SK-N-SH (cell line): ENCODE results near the gene COPZ1. TPM values are rescaled to one million over a fixed set of nuclear protein-coding genes. Genes with fewer than 3 reads are reported as not detected.

ENCODE experiments used
- CTCF ChIA-PET: fragments of 300-600, 350-600 bp; formaldehyde crosslinking; extraction: SDS; loops from one replicate; lab custom pipeline; 2021; lab: Yijun Ruan, JAX
- POLR2A ChIA-PET: fragments of 350-600 bp; sonication (Branson Sonifier 250); formaldehyde crosslinking; extraction: SDS; loops from one replicate; lab custom pipeline; 2020; ENCODE audit warnings: antibody characterized with exemption, inconsistent platforms; lab: Yijun Ruan, JAX
- DNase-seq: peaks from one replicate; pipeline ENCODE4 v3.0.0; 2012
- H2AFZ ChIP-seq: fragments of 200-600 bp; sonication (generic); 2 replicates; pipeline ENCODE4 v1.8.1; 2016; ENCODE audit warnings: antibody characterized with exemption, mild to moderate bottlenecking, low read depth
- H3F3A ChIP-seq: fragments of 200-600 bp; sonication (generic); replicated peaks from 2 replicates; pipeline ENCODE3; 2016; ENCODE audit warnings: antibody characterized with exemption, mild to moderate bottlenecking; ENCODE audit not compliant: insufficient read depth
- H3K27ac ChIP-seq, 2 experiments: fragments of 200-500 bp in 1 of 2; fragments of 200-600 bp in 1 of 2; sonication (Bioruptor generic) in 1 of 2; sonication (generic), shearing (Covaris generic) in 1 of 2; 2 replicates each; pipeline versions ENCODE4 v1.5.1 to v1.6.1; 2014 to 2016; ENCODE audit warnings: low read depth in 2 of 2, inconsistent platforms in 1 of 2, low read length in 1 of 2, mild to moderate bottlenecking in 1 of 2, mixed read lengths in 1 of 2
- H3K27me3 ChIP-seq: fragments of 200-600 bp; sonication (generic), shearing (Covaris generic); 2 replicates; pipeline ENCODE4 v1.6.1; 2016; ENCODE audit warnings: mixed run types; ENCODE audit not compliant: insufficient read depth
- H3K36me3 ChIP-seq, 2 experiments: fragments of 200-500 bp in 1 of 2; fragments of 200-600 bp in 1 of 2; sonication (Bioruptor generic) in 1 of 2; sonication (generic) in 1 of 2; replicated peaks in 1 of 2; 2 replicates each; pipeline versions ENCODE3 to v1.5.1; 2014 to 2016; ENCODE audit warnings: low read length in 1 of 2, mild to moderate bottlenecking in 1 of 2; ENCODE audit not compliant: insufficient read depth in 2 of 2, control insufficient read depth in 1 of 2
- H3K4me1 ChIP-seq, 2 experiments: fragments of 200-500 bp in 1 of 2; fragments of 200-600 bp in 1 of 2; sonication (Bioruptor generic) in 1 of 2; sonication (generic), shearing (Covaris generic) in 1 of 2; 2 replicates each; pipeline versions ENCODE4 v1.5.1 to v1.6.1; 2014 to 2016; ENCODE audit warnings: low read depth in 1 of 2, low read length in 1 of 2, mixed run types in 1 of 2; ENCODE audit not compliant: insufficient read depth in 2 of 2, control insufficient read depth in 1 of 2
- H3K4me2 ChIP-seq: fragments of 200-600 bp; sonication (generic), shearing (Covaris generic); 2 replicates; pipeline ENCODE4 v1.6.1; 2017; ENCODE audit warnings: mixed run types
- H3K4me3 ChIP-seq, 2 experiments: fragments of 200-500 bp in 1 of 2; fragments of 200-600 bp in 1 of 2; sonication (Bioruptor generic) in 1 of 2; sonication (generic), shearing (Covaris generic) in 1 of 2; 2 replicates each; pipeline versions ENCODE4 v1.5.1 to v1.8.1; 2014 to 2016; ENCODE audit warnings: low read depth in 2 of 2, inconsistent platforms in 1 of 2, low read length in 1 of 2, mild to moderate bottlenecking in 1 of 2, mixed read lengths in 1 of 2, moderate library complexity in 1 of 2
- H3K79me2 ChIP-seq: fragments of 200-600 bp; sonication (generic); 2 replicates; pipeline ENCODE4 v1.8.1; 2017; ENCODE audit warnings: mild to moderate bottlenecking; ENCODE audit not compliant: insufficient read depth
- H3K9ac ChIP-seq: fragments of 200-600 bp; sonication (generic); 2 replicates; pipeline ENCODE4 v1.6.1; 2017; ENCODE audit warnings: mixed run types
- H3K9me2 ChIP-seq: fragments of 200-600 bp; sonication (generic); 2 replicates; pipeline ENCODE4 v1.6.1; 2017; ENCODE audit warnings: mixed run types
- H3K9me3 ChIP-seq: fragments of 200-600 bp; sonication (generic); 2 replicates; pipeline ENCODE4 v1.6.1; 2017; ENCODE audit warnings: mixed run types, mild to moderate bottlenecking, moderate library complexity
- H4K20me1 ChIP-seq: fragments of 200-600 bp; sonication (generic); 2 replicates; pipeline ENCODE4 v1.6.1; 2017; ENCODE audit warnings: mild to moderate bottlenecking, mixed run types; ENCODE audit not compliant: insufficient read depth
- CHD2 ChIP-seq: fragments of 150-350 bp; IDR thresholded peaks from 2 replicates; pipeline ENCODE4 v1.6.1; 2018; ENCODE audit warnings: low read length; ENCODE audit not compliant: partially characterized antibody
- ELF1 ChIP-seq: IDR thresholded peaks from 2 replicates; pipeline ENCODE4 v1.4.0; 2012
- FOXJ3 ChIP-seq: sonication (generic); formaldehyde crosslinking; IDR thresholded peaks from 2 replicates; pipeline ENCODE4 v1.5.1; 2020; ENCODE audit warnings: mild to moderate bottlenecking, missing genetic modification reagents
- GABPA ChIP-seq: IDR thresholded peaks from 2 replicates; pipeline ENCODE4 v1.4.0; 2012; ENCODE audit warnings: low read depth, mild to moderate bottlenecking
- JUND ChIP-seq: IDR thresholded peaks from 2 replicates; pipeline ENCODE4 v1.4.0; 2012
- MAX ChIP-seq: IDR thresholded peaks from 2 replicates; pipeline ENCODE4 v1.4.0; 2012; ENCODE audit warnings: low read depth
- MXI1 ChIP-seq: IDR thresholded peaks from 2 replicates; pipeline ENCODE4 v1.6.1; 2012; ENCODE audit warnings: mild to moderate bottlenecking, low read depth, low read length, improper control_type of control experiment
- NFIC ChIP-seq: IDR thresholded peaks from 2 replicates; pipeline ENCODE4 v1.4.0; 2012; ENCODE audit warnings: borderline replicate concordance
- POLR2AphosphoS5 ChIP-seq: IDR thresholded peaks from 2 replicates; pipeline ENCODE4 v1.6.1; 2012; ENCODE audit warnings: low read depth, low read length
- RFX5 ChIP-seq: IDR thresholded peaks from 2 replicates; pipeline ENCODE4 v1.6.1; 2012; ENCODE audit warnings: mild to moderate bottlenecking, improper control_type of control experiment, low read length
- TCF12 ChIP-seq: IDR thresholded peaks from 2 replicates; pipeline ENCODE4 v1.4.0; 2012
- TEAD4 ChIP-seq: IDR thresholded peaks from 2 replicates; pipeline ENCODE4 v1.4.0; 2012; ENCODE audit warnings: mild to moderate bottlenecking, borderline replicate concordance; ENCODE audit not compliant: insufficient read depth
- USF1 ChIP-seq: IDR thresholded peaks from 2 replicates; pipeline ENCODE4 v1.4.0; 2012; ENCODE audit warnings: low read depth, borderline replicate concordance
- USF2 ChIP-seq: fragments of 150-350 bp; IDR thresholded peaks from 2 replicates; pipeline ENCODE4 v1.6.1; 2017; ENCODE audit warnings: antibody characterized with exemption, low read length, low read depth, borderline replicate concordance
- ZBTB33 ChIP-seq: IDR thresholded peaks from 2 replicates; pipeline ENCODE4 v1.4.0; 2012; ENCODE audit warnings: low read depth, borderline replicate concordance
- WGBS: methylation state at CpG from one replicate; pipeline ENCODE4 v1.1.6; 2017; ENCODE audit warnings: low lambda C conversion rate; 5-methylcytosine and 5-hydroxymethylcytosine counted together
- polyA plus RNA-seq, 3 experiments: library from polyadenylated mRNA; depleted of rRNA; stranded (reverse); fragments of >200 nt; gene quantifications; 2 replicates each; pipeline ENCODE4 v1.2.3, GENCODE V29; 2012
- small RNA-seq, 7 experiments: library from RNA; depleted of rRNA; stranded (forward); fragments of <200 nt; gene quantifications; one replicate each; pipeline ENCODE3, GENCODE V24; 2012

COPZ1 gene
- polyA plus RNA-seq, 1 of the 3 experiments (the other 2 are of a cell fraction), result 111 TPM

GRCh38 chr12:54401119-54401518, 76.2 kb downstream of the COPZ1 start:
- peaks cover 22% of the 10 kb centered on the region for H3F3A ChIP-seq
- H3K9me2 ChIP-seq, result no peaks in the 10 kb centered on the region
- no peak overlapping the region for H2AFZ ChIP-seq
- WGBS, result 97% methylated on average over 2 of the region's 2 CpGs
- CTCF ChIA-PET, result interaction anchor here (0.7 to 12.3 kb wide), 6 partner anchors 10 to 699 kb away, joined by 3 to 490 read pairs (median 26); no protein-coding TSS in a partner anchor
- no peaks in the 10 kb centered on the region for H3K9me3 ChIP-seq
- no peak overlapping the region for H3K4me3 ChIP-seq
- H3K36me3 ChIP-seq, result peaks cover 58 to 71% of the 10 kb centered on the region in 2 experiments
- no peak overlapping the region for H3K4me2 ChIP-seq
- H3K27ac ChIP-seq, result no peak overlapping the region
- no peak for TF ChIP-seq POLR2AphosphoS5
- TF ChIP-seq ELF1, result no peak
- TF ChIP-seq TEAD4, result no peak
- TF ChIP-seq RFX5, result no peak
- no peak for TF ChIP-seq FOXJ3 (CRISPR knock-in tag)
- TF ChIP-seq MAX, result no peak
- no peak for TF ChIP-seq TCF12
- no peak for TF ChIP-seq ZBTB33
- no peak for TF ChIP-seq JUND
- no peak for TF ChIP-seq CHD2
- no peak for TF ChIP-seq NFIC
- TF ChIP-seq MXI1, result no peak
- no peak for TF ChIP-seq USF1
- no peak for TF ChIP-seq USF2
- no peak for TF ChIP-seq GABPA
- no peaks in the 10 kb centered on the region for H4K20me1 ChIP-seq
- no peak for DNase-seq
- H3K9ac ChIP-seq, result no peak overlapping the region
- no peaks in the 10 kb centered on the region for H3K79me2 ChIP-seq
- H3K4me1 ChIP-seq, result no peaks in the 10 kb centered on the region
- POLR2A ChIA-PET, result no interaction called here
- no peaks in the 10 kb centered on the region for H3K27me3 ChIP-seq

Small RNA genes within 50 kb of the gene (small RNA-seq; reads per million reads assigned to genes)
- gene MIR148B, result 106 to 3,577 (median 1,514) reads per million in 7 experiments
- 0 reads per million in 7 experiments for gene RN7SL744P
- 0 reads per million in 7 experiments for gene RNU6-950P

Other genes starting within 250 kb of the COPZ1 start
- gene SMUG1, start 136.1 kb upstream of the COPZ1 start, polyA plus RNA-seq (2012; rRNA removed), result 61.3 and 78.4 TPM in 2 replicates
- 11.6 and 14.1 TPM in 2 replicates for gene CBX5, start 45.0 kb upstream of the COPZ1 start, polyA plus RNA-seq (2012; rRNA removed)
- gene HNRNPA1, start 44.4 kb upstream of the COPZ1 start, polyA plus RNA-seq (2012; rRNA removed), result 773 and 841 TPM in 2 replicates
- 0.16 and 0.25 TPM in 2 replicates for gene NFE2, start 24.1 kb upstream of the COPZ1 start, polyA plus RNA-seq (2012; rRNA removed)
- gene GPR84, start 39.4 kb downstream of the COPZ1 start, polyA plus RNA-seq (2012; rRNA removed), result 0.03 TPM in 1 of 2 replicates, not detected in the other
- 1.5 and 2.6 TPM in 2 replicates for gene ZNF385A, start 59.6 kb downstream of the COPZ1 start, polyA plus RNA-seq (2012; rRNA removed)
- 35.0 and 52.5 TPM in 2 replicates for gene ITGA5, start 94.1 kb downstream of the COPZ1 start, polyA plus RNA-seq (2012; rRNA removed)
- gene GTSF1, start 148.5 kb downstream of the COPZ1 start, polyA plus RNA-seq (2012; rRNA removed), result 36.0 and 37.3 TPM in 2 replicates
- gene NCKAP1L, start 172.6 kb downstream of the COPZ1 start, polyA plus RNA-seq (2012; rRNA removed), result 0.03 TPM in 2 replicates
- not detected in 2 replicates for gene PDE1B, start 224.5 kb downstream of the COPZ1 start, polyA plus RNA-seq (2012; rRNA removed)